K562 (cell line): Measurements from ENCODE around the gene CACNG8. TPM values are rescaled to one million over a fixed set of nuclear protein-coding genes. Genes with fewer than 3 reads are reported as not detected.
A peak's percentile ranks its signal among the peaks of the same experiment; 100 is the strongest.

ENCODE experiments used
- REST ChIP-seq, 2 experiments: fragments of 450-650 bp; formaldehyde crosslinking in 1 of 2; IDR thresholded peaks; 2 replicates each; pipeline versions ENCODE4 v1.4.0 to v1.6.1; 2014 to 2020; ENCODE audit warnings: mild to moderate bottlenecking in 2 of 2, borderline replicate concordance in 1 of 2, low read depth in 1 of 2
- SNRNP70 ChIP-seq: fragments of 200-400 bp; formaldehyde crosslinking; optimal IDR thresholded peaks from 2 replicates; pipeline ENCODE3; 2017; ENCODE audit warnings: low read depth, low read length
- ZBTB40 ChIP-seq, 2 experiments: fragments of 450-650 bp in 1 of 2; sonication (generic) in 1 of 2; formaldehyde crosslinking in 1 of 2; IDR thresholded peaks; 2 replicates each; pipeline versions ENCODE4 v1.7.1 to v1.9.0; 2016 to 2022; ENCODE audit warnings: inconsistent platforms in 1 of 2, mild to moderate bottlenecking in 1 of 2, missing genetic modification reagents in 1 of 2
- polyA plus RNA-seq, 8 experiments: library from polyadenylated mRNA; depleted of rRNA in 4 of 8; stranded (reverse) in 5 of 8; unstranded in 3 of 8; fragments of >200 nt; fragmentation: Nextera tagmentation in 2 of 8; fragmentation: Illumina TruSeq in 1 of 8; extraction: Ambion mirVana in 2 of 8; extraction: Trizol in 1 of 8; gene quantifications; 2 replicates each; pipeline versions ENCODE4 v1.2.1 to v1.2.3, GENCODE V29; 2011 to 2014; ENCODE audit warnings: inconsistent platforms in 1 of 8, missing spikeins in 1 of 8
- total RNA-seq, 7 experiments: library from RNA; depleted of rRNA in 6 of 7; stranded (reverse); fragments of >200 nt in 6 of 7; fragmentation: Illumina TruSeq in 2 of 7; extraction: Trizol in 2 of 7; gene quantifications; 2 replicates each; pipeline versions ENCODE4 v1.2.1 to v1.2.3, GENCODE V29; 2011 to 2021; ENCODE audit warnings: low replicate concordance in 1 of 7

The CACNG8 gene
- total and polyA plus RNA-seq, 9 of the 15 experiments (the other 6 are each of a cell fraction or from before 2014, with no cell fraction given): 0.02 to 0.05 TPM; not detected in 7

DNA sequence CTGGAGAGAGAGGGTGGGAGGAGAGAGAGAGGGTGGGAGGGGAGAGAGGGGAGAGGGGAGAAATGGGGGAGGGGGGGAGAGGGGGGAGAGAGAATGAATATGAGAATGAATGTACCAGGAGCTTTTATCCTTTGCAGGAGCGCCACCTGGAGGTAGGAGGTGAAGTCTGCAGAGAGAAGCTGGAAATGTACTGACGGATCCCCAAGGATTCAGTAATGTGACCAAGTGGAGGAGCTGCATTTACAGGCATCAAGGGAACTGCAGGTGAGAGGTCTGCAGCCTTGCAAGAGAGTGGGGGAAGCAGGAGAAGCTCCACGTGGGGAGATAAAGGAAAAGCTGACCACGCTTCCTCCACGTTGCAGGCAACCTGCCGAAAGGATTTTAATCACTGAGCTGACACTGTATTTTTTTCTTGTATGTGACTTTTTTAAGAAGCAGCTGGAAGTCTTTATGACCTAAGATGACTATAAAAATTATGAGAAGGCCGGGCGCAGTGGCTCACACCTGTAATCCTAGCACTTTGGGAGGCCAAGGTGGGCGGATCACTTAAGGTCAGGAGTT lies 67.3 kb downstream of the CACNG8 start (continued):
- TF ChIP-seq REST (IDR thresholded peaks at IDR 0.05; ENCODE audit: borderline replicate concordance) (peak; percentile 48; the same call in 1 of the 2 replicates), REST (CRISPR knock-in tag; IDR thresholded peaks at IDR 0.05; ENCODE audit: low read depth) (no peak), ZBTB40 (IDR thresholded peaks at IDR 0.05) (no peak), ZBTB40 (CRISPR knock-in tag; IDR thresholded peaks at IDR 0.05) (no peak), SNRNP70 (no peak)
- TF ChIP-seq, all 486 proteins: peak for 5
